GM18861 (cell line): Measurements from ENCODE around the gene TNS3.
A peak's percentile ranks its signal among the peaks of the same experiment; 100 is the strongest.

ENCODE experiments used
- ATAC-seq: cut with Tn5 transposase; IDR thresholded peaks from one replicate; pipeline ENCODE4 v1.9.1; 2021; ENCODE audit not compliant: unreplicated experiment

The TNS3 gene

DNA sequence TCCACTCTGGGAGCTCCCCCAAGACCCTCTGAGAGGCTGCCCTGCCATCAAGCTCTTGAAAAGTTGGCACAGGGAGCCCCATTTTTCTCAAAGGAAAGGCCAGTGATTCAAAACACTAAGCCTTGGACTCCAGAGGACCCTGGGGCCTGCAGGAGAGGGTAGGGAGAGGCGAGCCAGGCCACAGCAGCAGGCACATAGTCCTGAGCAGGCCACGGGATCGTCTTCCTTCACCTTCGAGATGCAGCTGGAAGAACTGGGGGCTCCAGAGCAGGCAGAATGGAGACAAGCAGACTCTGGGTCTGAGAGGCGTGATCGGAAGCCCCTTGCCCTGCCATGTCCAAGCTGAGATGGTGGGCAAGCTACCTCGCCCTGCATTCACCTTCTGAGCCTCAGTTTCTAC, 13.9 kb downstream of the TNS3 start:
- ATAC-seq, result no peak

DNA sequence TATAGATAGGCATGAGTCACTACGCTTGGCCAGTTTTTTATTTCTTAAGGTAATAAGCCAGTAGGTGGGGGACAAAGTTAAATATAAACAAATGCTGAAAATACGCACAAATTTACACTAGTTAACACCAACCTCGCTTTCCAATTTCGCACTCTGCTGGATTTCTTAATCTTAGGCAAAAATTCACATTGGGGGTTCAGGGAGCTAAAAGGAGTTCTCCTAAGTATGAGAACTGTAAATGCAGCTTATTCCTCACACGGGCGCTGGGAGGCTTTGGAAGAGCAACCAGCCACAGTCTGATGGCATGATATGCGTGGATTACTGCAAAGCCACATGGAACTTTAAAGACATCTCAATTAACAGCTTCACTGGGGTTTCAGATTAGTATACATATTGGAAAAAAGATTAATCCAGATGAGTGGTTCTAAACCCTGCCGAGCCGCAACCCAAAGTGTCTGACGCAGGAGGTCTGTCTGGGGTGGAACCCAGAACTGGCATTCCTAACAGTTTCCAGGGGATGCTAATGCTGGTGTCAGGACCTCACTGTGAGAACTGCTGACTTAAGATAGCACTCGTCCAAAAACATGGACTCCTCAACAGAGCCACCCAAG, 16.2 kb downstream of the TNS3 start:
- ATAC-seq, result no peak

DNA sequence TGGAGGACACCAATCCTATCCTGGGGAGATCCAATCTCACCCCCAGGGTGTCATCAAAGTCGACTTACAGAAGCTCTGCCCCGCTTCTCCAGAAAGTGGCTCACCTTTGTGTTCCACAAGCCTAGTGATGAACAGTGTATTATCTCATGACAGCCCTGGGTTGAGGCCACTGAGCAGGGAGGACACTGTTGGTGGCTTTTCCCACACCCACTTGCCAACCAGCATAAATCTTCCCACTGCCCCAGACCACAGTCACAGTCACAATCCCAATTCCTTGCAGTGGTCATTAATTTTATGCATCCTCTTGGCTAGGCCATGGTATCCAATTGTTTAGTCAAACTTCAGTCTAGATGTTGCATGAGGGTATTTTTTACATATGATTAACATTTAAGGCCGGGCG, 18.4 kb downstream of the TNS3 start:
- no peak for ATAC-seq

DNA sequence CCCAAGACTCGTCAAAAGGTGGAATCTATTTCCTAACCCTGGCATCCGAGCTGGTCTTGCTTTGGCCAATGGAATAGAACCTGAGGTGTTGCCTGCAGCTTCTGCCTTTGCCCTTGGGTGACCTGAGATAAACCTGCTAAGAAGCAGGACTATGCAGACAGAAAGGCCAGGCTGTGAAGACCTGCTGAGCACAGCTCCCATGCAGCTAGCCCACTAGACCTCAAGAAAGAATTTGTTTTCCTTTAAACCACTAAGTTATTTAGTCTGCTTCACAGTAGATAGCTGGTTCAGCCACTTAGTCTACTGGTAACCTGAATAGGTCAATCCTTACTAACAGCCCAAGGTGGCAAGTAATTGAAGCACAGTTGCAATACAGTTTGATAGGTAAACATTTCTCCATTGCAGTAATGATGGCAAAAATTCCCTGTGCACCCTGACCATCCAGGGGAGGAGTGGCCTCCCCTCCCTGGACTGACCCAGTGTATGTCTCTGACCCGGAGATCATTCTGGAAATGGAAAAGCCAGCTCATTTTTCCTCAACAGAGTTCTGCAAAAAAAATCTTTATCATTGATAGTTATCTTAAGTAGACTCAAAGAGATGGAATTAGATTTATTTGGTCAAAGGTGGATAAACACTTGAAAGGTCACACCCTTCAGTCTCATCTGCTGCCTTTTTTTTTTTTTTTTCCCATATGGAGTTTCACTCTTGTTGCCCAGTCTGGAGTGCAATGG, 20.0 kb downstream of the TNS3 start:
- ATAC-seq, result no peak

DNA sequence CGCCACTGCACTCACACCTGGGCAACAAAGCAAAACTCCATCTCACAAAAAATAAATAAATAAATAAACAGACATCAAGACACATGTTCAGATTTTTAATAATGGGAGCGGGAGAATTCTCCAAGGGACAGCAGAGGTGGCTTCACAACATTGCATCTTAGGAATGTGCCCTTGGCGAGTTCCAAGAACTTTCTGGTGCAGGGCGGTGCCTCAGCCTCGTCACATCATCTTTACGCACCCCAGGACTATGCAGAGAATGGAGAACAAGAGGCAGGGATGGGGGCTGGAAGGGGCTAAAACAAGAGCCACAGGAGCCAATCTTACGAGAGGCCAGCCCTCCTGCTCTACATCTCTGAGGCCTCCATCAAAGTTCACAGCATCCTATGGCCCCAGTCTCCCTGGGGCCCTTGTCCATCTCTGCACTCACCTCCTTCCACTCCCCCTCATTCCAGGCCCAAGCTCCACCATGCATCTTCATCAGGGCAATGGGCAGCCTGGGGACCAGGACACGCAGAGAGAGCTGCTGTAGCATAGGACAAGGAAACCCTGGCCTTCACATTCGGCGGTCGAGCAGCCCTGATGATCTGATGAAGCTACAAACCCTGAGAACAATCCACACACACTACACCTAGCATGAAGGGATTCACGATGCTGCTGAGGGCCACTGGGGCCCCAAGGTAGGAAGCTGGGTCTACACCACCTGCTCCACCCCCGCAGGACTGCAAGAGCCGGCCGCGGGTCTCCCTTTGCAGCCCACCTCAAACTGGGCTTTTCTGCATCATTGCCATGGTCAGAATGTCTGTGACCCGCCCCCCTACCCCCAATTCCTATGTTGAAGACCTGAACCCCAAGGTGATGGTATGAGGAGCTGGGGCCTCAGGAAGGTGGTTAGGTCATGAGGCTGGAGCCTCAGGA, 22.3 kb downstream of the TNS3 start:
- ATAC-seq, result no peak

DNA sequence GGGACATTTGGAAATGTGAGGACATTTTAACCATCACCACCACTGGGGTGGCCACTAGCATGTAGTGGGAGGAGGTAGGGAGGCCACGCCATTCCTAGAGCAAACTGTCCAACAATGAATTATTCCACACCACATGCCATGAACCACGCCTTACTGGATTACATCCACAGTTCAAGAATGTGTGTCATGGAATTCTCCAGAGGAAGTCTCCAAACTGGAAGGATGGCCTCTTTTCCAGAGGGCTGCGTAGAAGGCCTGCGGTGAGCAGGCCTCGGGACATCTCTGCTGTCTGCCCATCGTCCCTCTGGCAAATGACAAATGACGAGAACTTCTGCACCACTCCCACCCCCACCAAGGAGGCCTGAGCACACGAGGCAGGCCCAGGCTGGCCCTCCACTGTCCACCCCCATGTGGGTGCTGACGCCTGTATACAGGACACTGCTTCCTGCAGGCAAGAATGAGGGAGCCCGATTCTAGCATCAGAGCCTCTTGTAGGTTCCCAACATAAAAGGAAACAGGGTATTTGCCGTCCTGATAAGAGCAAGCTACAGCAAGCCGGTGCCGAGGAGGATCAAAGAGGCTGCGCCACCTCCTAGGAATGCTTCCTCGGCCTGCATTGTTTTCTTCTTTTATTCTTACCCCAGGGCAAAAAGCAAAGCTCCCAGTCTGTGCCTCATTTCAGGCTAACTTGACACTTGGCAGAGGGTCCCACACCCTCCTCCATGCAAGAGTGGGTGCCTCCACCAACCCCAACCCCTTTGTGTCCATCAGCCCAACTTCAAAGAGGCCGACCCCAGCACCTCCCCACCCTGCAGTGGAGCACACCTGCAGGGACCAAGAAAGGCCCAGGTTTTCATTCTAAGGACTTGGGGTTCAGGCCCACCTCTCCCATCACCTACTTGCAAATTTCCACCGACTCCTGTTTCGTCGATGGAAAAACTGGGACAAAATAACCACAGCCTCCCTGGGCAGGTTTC, 23.9 kb downstream of the TNS3 start:
- no peak for ATAC-seq

DNA sequence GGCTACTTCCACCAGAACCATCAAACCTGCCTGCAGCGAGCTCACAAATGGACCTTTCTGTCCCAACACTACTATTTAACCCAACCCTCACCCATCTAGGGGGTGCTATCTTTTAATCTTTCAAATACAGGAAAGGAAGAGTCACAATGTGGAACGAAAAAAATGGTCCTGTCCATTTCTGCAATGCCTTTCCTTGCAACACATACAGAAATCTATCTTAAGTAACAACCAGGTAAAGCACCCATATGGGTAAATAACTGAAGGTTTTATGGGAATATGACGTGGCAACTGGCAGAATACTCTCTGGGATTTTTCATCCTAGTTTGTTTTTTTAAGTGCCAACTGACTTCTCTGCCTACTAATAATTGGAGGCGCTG, 24.6 kb downstream of the TNS3 start:
- ATAC-seq, result no peak

DNA sequence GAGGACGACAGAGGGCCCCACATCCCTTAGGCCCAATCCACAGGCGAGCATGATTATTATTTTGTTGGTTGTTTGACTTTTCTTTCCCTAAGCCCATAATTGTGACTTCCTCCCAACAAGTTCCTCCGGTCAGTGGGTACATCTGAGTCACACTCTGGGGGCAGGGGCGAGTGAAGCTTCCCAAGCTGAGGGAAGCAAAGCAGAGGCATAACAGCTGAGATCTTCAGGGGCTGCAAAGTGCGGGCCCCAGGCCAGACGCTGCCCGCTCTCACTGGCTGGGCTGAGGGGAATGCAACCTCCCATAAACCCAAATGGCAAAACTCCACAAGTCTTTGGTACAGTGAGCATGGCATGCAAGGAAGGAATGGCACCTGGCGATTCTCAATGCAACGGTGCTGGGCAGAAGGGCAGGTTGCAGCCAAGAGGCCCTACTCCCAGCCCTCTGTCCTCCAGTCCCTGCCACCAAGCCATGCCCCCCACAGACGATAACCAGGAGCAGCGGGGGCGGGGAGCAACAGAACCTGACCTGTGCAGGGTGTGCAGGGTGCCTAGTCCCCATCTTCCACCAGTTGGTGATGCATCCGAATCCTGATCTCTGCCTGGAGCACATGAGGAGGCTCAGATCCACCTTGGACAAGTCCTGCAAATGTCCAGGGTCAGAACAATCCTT, 25.3 kb downstream of the TNS3 start:
- no peak for ATAC-seq

DNA sequence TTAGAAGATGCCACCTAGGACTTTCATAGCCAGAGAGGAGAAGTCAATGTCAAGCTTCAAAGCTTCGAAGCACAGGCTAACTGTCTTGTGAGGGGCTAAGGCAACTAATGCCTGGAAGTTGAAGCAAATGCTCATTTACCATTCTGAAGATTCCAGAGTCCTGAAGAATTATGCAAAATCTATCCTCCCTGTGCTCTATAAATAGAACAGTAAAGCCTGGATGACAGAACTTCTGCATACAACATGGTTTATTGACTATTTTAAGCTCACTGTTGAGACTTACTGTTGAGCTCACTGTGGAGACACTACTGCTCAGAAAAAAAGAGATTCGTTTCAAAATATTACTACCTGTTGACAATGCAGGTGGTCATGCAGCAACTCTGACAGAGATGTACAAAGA, 28.6 kb downstream of the TNS3 start:
- no peak for ATAC-seq

DNA sequence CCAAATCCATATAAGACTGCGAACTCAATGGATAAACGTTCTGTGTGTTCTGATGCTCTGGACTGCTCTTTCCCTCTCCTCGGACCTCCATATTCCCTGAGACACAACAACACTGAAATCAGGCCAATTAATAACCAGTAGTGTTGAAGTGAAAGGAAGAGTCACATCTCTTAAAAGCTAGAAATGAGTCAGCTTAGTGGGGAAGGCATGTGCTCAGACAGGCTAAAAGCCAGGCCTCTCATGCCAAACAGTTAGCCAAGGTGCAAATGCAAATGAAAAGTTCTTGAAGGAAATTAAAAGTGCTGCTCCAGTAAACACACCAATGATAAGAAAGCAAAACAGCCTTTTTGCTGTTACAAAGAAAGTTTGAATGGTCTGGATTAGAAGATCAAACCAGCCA, 29.3 kb downstream of the TNS3 start:
- ATAC-seq, result peak; percentile 100

DNA sequence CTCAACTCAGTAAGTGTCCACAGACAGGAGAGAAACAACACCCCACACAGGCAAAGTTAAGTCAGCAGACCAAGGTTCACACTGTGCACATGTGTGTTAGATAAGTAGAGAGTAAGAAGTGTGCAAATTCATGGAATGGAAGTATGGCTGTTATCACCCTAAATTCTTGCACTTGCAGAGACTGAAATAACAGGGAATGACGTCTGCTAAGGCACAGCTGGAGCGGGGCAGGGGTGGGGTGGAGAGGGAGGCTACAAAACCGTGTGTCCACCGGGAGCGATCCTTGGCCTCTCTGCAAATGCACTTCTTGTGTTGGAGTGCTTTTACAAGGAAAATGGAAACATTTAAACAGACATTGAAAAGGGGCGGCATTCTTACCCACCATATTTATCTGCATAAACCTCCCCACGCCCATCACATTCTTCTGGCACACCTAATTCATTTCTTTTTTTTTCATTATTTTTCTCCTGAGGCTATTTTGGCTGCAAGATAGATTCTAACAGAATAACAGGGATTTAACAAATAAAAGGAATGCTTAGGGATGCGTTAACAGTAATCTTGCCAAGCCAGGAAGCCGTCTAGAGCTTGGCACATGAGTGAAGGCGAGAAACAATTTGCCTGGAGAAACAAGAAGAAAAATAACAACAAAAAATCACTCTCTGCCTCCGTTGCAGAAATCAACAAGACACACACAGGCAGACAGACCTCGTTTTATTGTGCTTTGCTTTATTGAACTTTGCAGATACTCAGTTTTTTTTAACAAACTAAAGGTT, 30.1 kb downstream of the TNS3 start:
- no peak for ATAC-seq

DNA sequence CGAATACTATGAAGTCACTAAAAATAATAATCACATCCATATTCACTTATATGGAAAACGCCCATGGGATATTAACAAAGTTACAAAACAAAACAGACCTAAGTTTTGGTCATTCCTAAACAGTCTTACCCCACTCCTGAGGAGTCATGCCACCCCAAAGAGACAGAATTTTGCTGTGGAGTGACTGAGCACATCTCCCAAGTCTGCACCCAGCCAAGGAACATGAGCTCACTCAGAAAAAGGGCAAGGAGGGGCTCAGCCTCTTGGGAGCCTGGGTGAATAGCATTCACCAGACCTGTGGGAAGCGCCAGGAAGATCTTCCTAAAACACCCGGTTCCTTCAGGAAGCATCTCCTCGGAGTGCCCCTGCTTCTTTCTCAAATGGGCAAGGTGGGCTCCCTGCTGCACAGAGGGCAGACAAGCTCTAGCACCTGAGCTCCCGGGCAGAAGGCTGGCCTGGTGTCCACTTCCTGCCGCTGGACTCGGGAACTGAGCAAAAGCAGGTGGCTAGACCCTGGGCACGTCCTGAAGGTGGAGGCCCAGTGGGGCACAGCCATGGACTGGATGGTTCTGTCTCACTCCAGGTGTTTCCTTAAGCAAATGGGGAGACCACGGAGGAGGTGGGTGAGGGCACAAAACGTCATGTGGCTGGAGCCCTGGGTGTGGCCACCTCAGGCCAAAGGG, 31.0 kb downstream of the TNS3 start:
- ATAC-seq, result no peak

DNA sequence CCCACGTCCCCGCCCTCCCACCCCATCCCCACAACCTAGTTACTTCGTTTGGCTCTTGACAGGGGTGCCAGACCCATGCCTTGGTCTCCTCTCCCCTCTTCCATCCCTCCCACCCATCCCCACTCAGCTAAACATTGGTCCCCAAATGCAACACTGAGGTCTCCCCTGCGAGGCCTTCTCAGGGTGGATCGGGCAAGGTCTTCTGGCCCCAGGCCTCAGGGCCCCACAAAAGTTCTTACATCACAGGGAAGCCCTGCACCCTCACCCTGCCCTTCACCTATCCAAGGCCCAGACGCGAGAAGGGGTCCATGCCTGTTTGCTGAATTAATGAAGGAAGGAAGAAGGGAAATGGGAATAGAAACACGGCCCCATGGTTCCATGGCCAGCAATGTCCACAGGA, 32.0 kb downstream of the TNS3 start:
- ATAC-seq, result no peak

DNA sequence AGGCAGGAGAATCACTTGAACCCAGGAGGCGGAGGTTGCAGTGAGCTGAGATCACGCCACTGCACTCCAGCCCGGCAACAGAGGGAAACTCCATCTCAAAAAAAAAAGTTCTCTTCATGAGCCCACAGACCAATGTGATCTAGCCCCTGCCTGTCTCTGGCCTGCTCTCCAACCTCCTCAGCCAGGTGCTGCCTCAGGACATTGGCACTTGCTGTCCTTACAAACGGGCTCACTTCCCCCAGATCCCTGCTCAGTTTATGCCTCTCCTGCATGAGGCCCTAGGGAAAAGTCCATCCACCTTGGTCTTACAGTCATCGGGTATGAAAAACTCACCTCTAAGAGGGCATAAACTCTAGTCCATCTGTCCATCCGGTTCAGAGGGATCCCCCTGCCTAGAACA, 32.5 kb downstream of the TNS3 start:
- no peak for ATAC-seq

DNA sequence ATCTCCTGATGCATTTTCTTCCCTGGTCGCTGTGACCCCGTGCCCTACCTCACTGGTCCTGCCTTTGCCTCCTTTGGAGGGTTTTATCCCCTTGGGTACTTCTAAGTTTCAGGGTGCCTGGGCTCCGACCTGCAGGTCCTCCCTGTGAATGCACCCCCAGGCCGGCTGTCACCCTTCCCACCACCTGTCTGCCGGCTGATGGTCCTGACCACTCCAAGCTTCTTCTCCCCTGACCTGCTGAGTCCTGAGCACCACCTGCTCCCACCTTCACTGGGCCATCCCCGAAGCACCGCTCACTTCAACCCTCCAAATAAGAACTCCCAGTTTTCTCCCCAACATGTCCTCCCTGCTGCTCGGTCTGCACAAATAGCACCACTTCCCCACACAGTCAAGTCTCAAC, 33.4 kb downstream of the TNS3 start:
- ATAC-seq, result no peak

DNA sequence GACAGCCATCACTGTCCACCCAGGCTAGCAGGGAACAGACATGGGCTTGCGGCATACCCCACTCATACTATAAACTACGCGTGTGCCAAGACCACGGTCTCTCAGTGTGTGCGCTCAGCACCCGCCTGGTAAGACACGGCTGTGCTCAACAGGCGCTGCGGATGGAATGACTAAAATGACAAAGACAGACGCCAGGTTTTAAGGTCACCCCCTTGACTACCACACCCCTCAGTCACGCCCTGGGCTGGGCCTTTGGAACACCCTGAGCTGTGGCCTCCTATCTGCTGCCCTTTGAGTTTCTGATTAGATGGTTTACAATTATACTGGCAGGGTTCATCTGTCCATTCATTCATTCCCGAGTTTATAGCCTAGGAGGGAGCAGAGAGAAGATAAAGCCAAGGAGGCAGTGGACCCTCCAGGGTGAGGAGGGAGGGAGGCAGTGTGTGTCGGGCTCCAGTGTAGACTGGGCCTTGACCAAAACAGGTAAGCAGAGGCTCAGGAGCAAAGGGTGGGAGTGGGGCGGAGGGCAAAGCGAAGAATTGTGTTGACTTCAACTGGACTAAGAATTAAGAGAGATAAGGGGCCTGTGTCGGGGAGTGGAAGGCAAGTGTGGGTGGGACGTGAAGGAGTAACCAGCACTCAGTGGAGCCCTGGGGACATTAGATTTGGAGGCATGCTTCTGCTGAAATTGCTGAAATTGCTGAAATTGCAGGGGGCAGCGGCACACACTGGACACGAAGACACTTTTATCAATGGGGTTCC, 35.0 kb downstream of the TNS3 start:
- ATAC-seq, result no peak

DNA sequence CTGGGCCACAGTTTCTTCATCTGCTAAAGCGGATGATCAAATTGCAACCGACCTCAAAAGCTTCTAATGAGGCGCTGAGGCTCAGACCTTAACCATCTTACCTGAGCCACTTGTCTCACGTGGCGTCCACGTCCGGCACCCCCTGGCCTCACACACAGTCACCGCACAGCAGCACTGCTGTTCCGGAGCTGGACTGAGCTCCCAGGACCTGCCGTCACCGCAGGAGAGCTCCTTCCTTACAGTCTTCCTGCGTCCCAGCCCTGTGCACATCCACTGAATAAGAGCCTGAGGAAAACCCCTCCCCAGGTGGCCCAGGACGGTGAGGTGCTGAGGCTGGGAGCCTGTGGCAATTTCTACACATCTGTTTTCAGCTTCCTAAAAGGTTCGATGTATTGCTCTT, 35.7 kb downstream of the TNS3 start:
- ATAC-seq, result no peak

DNA sequence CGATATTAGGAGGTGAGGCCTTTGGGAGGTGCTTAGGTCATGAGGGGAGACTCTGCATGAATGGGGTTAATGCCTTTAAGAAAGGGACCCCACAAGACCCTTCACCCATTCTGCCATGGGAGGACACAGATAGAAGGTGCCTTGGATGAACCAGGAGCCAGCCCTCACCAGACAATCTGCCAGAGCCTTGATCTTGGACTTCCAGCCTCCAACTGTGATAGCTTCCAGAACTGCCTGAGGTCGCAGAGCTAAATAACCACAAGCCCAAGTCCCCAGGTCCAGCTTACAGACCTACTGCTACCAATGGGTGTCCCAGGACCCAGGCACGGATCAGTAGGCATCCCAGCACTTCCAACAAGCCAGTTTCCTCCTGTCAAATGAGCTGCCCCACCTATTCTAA, 37.5 kb downstream of the TNS3 start:
- ATAC-seq, result no peak
